COLO829 (cell line): ENCODE data around the gene KATNA1.
A peak's percentile ranks its signal among the peaks of the same experiment; 100 is the strongest.
"Not testable (repeated sequence)": the region's sequence is repeated elsewhere in the genome, so short reads cannot be mapped to it uniquely, and the experiment has no call there.

ENCODE experiments used
- DNase-seq: peaks from one replicate; pipeline ENCODE4 v3.0.0; 2012; ENCODE audit warnings: low spot score

The KATNA1 gene

GRCh38 chr6:149648148-149649145, at the start of gene KATNA1:
TSS of gene KATNA1 (minus strand) at chr6:149648714. CDS start at chr6:149638547, 10,167 bp downstream.
- peak; percentile 91 for DNase-seq

DNA sequence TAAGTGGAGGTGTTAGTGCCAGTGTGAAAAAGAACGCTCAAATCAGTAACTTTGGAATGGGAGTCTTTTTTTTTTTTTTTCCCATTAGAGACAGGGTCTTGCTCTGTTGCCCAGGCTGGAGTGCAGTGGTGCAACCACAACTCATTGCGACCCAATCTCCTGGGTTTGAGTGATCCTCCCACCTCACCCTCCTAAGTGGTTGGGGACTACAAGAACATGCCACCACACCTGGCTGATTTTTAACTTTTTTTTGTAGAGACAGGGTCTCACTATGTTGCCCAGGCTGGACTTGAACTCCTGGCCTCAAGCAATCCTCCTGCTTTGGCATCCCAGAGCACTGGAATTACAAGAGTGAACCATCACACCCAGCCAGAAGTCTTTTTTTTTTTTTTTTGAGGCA, 49.7 kb upstream of the KATNA1 start:
- DNase-seq: no peak

- DNase-seq: no peak
These were observed 48.4 kb upstream of the KATNA1 start for GRCh38 chr6:149696901-149697300.

DNA sequence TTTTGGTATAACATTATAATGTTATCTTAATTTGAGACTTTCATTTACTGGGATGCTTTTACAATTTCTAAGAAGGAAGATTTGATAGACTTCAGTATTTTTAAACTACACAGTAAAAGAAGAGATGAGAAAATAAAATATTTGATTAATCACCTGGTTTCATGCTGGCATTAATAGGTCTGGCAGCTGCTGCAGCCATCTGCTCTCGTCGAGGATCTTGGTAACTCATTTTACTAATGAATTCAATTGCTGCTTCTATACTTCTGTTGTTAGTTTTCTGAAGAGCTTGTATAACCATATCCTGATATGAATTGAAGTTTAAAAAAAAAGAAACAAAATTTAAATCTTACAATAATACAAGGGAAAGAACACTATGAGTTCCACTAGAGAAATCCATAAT, 46.4 kb upstream of the KATNA1 start:
- no peak for DNase-seq

DNA sequence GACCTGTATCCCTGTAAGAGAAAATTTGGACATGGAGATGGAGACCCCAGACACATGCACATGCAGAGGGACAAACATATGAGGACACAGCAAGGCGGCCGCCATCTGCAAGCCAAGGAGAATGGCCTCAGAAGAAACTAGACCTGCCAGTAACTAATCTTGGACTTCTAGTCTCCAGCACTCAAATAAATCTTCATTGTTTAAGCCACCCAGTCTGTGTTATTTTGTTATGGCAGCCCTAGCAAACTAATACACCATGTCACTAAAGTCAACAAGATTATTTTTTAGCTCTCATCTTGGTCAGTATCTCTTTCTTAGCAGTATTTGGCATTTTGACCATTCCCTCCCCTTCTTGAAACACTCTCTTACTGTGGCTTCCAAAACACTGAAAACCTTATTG, 42.7 kb upstream of the KATNA1 start:
- DNase-seq: no peak

- DNase-seq: no peak
These were observed 37.7 kb upstream of the KATNA1 start for GRCh38 chr6:149686230-149686629.

DNA sequence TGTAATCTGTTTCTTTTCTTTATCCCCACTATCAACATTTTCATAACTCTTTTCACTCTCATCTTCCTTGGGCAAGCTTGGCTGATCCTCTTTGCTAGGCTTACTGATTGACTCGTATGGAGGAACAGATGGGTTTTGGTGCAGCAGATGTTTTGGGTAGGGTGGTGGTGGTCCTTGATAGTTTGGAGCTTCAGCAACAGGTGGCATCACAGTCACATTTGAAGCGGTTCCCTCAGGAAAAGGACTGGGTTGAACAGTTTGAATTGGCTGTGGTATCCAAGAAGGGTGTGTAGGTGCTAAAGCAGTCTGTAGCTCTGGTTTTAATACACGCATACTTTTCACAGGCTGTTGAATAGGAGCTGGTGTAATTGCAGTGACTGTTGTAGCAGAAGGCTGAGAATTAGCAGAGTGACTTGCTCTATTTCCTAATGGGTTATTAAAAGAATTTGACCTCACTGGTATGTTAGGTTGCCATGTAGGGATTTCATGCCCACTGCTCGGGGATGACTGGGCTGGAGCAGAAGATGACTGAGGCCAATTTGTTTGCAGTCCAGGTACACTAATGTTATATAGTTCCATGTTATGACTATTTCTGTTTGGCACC, 34.8 kb upstream of the KATNA1 start:
- no peak for DNase-seq

GRCh38 chr6:149681845-149682244, 33.3 kb upstream of the KATNA1 start:
- DNase-seq: not testable (repeated sequence)

GRCh38 chr6:149681209-149681608, 32.7 kb upstream of the KATNA1 start:
- DNase-seq: no peak

GRCh38 chr6:149680503-149680902, 32.0 kb upstream of the KATNA1 start:
- DNase-seq: no peak

DNA sequence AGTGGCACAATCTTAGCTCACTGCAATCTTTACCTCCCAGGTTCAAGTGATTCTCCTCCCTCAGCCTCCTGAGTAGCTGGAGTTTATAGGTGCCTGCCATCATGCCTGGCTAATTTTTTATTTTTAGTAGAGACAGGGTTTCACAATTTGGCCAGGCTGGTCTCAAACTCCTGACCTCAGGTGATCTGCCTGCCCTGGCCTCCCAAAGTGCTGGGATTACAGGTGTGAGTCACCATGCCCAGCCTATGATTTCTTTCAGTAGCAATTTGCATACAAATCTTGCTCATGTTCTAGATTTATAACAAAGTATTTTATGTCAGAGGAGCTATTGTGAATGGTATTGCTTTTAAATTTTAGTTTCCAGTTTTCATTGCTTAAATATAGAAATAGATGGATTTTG, 23.8 kb upstream of the KATNA1 start:
- DNase-seq: not testable (repeated sequence)

GRCh38 chr6:149660028-149660427, 11.5 kb upstream of the KATNA1 start:
- no peak for DNase-seq

GRCh38 chr6:149657441-149657840, 8.9 kb upstream of the KATNA1 start:
- no peak for DNase-seq

- DNase-seq: no peak
These were observed 2.5 kb upstream of the KATNA1 start for GRCh38 chr6:149651056-149651455.

- DNase-seq: no peak
These were observed 1.9 kb downstream of the KATNA1 start for GRCh38 chr6:149646599-149646998.

DNA sequence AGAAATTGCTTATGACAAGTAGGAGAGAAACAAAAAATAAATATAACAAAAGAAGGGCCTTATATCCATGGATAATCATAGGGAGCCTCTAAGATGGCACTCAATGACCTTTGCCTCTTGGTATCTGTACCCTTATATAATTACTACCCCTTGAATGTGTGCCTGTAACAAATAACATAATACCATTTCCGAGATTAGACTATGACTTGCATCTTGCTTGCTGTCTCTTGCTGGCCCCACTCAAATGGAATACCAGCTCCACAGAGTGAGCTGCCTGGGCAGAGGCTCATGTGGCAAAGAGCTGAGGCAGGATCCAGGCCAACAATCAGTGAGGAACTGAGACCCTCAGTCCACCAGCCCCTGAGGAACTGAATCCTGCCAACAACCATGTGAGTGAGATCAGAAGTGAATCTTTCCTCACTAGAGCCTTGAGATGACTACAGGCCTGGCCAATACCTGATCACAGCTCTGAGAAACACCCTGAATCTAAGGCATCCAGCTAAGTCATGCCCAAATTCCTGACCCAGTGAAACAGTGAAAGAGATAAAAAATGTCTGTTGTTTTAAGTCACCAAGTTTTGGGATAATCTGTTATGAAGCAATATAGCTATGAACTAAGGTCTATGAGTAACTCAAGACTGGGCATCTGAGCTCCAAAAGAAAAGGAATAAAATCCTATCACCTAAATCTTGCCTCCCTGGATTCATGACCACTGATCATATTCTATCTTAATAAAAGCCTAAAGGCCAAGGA, 5.5 kb downstream of the KATNA1 start:
- DNase-seq: no peak

DNA sequence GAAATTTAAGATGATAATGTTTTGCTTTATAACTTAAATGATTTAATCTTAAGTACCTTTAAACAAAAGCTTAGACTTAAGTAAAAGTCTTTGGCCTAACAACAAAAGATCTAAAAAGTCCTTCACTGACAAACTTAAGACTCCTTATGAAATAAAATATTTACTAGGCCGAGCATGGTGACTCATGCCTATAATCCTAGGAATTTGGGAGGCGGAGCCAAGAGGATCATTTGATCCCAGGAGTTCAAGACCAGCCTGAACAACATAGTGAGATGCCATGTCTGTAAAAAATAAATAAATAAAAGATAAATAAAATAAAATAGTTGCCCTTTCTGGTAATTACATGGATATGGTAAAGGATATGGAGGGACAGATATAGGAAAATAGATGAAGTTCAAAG, 12.4 kb downstream of the KATNA1 start:
- DNase-seq: no peak

DNA sequence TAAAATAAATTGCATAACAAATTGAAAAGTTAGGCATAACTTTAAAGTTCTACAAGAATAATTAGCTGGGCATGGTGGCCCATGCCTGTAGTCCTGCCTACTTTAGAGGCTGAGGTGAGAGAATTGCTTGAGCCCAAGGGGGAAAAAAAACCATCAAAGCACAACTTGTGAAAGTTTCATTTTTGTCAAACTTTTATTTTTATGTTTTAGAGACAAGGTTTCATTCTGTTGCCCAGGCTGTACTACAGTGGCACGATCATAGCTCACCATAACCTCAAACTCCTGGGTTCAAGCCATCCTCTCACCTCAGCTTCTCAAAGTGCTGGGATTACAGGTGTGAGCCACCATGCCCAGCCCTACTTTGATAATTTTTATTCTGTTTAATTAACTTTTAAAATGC, 14.2 kb downstream of the KATNA1 start:
- no peak for DNase-seq

DNA sequence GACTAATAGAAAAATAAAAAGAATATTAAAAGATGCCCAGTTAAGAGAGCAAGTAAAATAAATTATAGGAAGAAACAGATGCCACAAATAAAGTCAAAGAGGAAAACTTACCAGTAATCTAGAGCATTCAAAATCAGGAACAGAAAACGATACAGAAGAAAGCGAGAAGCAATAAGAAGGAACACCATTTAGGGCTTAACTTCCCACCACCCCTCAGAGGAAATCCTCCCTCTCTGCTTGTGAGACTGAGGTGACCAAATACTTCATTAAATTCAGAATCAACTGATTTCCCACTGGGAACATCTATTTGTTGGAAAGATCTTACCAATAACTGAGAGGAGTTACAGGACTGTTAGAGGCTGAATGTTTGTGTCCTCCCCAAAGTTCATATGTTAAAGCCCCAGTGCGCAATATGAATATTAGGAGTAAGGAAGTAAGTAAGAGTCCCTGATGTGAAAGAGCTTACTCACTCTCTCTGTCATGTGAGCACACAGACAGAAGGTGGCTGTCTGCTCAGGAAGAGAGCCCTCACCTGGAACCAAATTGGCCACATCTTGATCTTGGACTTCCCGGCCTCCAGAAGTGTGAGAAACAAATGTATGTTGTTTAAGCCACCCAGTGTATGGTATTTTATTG, 19.5 kb downstream of the KATNA1 start:
- no peak for DNase-seq

GRCh38 chr6:149627672-149628071, 20.8 kb downstream of the KATNA1 start:
- DNase-seq: no peak

DNA sequence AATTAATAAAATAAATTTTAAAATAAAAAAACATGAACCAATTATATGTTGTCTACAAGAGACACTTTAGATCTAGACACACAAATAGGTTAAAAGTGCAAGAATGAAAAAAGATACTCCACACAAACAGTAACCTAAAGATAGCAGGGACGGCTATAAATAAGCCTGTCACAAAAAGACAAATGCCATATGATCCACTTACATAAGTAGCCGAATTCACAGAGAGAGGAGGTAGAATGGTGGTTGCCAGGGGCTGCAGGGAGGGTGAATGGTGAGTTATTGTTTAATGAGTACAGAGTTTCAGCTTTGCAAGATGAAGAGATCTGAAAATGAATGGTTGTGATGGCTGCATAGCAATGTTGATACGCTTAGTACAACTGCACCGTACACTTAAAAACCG, 32.7 kb downstream of the KATNA1 start:
- peak; percentile 6 for DNase-seq

DNA sequence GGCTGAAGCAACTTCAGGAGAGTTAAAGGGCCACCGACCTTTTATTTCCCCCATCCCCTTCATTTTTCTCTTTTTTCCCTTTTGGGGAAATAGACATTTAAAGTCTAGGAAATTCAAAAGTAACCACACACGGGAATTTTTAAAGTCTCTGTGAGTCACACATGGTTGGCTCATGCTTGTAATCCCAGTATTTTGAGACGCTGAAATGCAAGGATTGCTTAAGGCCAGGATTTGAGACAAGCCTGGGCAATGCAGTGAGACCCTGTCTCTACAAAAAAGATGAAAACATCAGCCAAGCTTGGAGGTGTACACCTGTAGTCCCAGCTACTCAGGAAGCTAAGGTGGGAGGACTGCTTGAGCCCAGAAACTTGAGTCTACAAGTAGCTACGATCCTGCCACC, 34.2 kb downstream of the KATNA1 start:
- no peak for DNase-seq
